Thyroid gland (tissue), 4 donors: Measurements from ENCODE around the gene DNAAF2. TPM values are rescaled to one million over a fixed set of nuclear protein-coding genes. Genes with fewer than 3 reads are reported as not detected.
A peak's percentile ranks its signal among the peaks of the same experiment; 100 is the strongest.
"Not testable (repeated sequence)": the region's sequence is repeated elsewhere in the genome, so short reads cannot be mapped to it uniquely, and the experiment has no call there.

ENCODE experiments used
- DNase-seq, 2 donors: peaks; one replicate each; pipeline ENCODE4 v3.0.0-alpha.2; 2019
- H3K27ac ChIP-seq, 3 donors: fragments of 200-600 bp; sonication (generic); 1 replicate in 2 of 3; 2 replicates in 1 of 3; pipeline ENCODE4 v1.5.1; 2016 to 2019; ENCODE audit warnings: mild to moderate bottlenecking in 1 of 3, moderate library complexity in 1 of 3
- H3K27me3 ChIP-seq: fragments of 200-600 bp; sonication (generic); one replicate; pipeline ENCODE4 v1.5.1; 2019
- H3K36me3 ChIP-seq, 2 donors: fragments of 200-600 bp; sonication (generic); one replicate each; pipeline ENCODE4 v1.5.1; 2016 to 2019
- H3K4me1 ChIP-seq, 2 donors: fragments of 200-600 bp; sonication (generic); one replicate each; pipeline ENCODE4 v1.5.1; 2017 to 2019
- H3K4me3 ChIP-seq, 3 donors: fragments of 200-600 bp; sonication (generic); replicated peaks in 1 of 3; 1 replicate in 2 of 3; 2 replicates in 1 of 3; pipeline ENCODE4 v1.5.1; 2016; ENCODE audit warnings: mild to moderate bottlenecking in 1 of 3
- H3K9me3 ChIP-seq: fragments of 200-600 bp; sonication (generic); one replicate; pipeline ENCODE4 v1.5.1; 2017
- POLR2A ChIP-seq, 2 donors: fragments of 450-650 bp; IDR thresholded peaks; one replicate each; pipeline ENCODE4 v1.6.1; 2017; ENCODE audit warnings: antibody characterized with exemption in 2 of 2, mild to moderate bottlenecking in 2 of 2, moderate library complexity in 1 of 2
- WGBS, 2 donors: methylation state at CpG; one replicate each; pipeline ENCODE4 v1.1.5; 2017; 5-methylcytosine and 5-hydroxymethylcytosine counted together
- intact Hi-C: fragments of 100-400 bp; cut with DNase I; formaldehyde crosslinking; loops from one replicate; pipeline ENCODE4 v1.15.1; 2023
- total RNA-seq, 4 donors: library from RNA; depleted of rRNA; stranded (reverse); fragments of >200 nt; gene quantifications; one replicate each; pipeline ENCODE4 v1.2.3, GENCODE V29; 2016
- TF ChIP-seq, protein P1 (sequence below), 6 experiments: fragments of 200-600 bp in 3 of 6; fragments of 450-650 bp in 3 of 6; sonication (generic) in 3 of 6; IDR thresholded peaks; one replicate each; pipeline ENCODE4 v1.5.1; 2016 to 2019; ENCODE audit warnings: antibody characterized with exemption in 6 of 6, mild to moderate bottlenecking in 2 of 6, inconsistent platforms in 1 of 6, moderate library complexity in 1 of 6

DNAAF2 gene
- total RNA-seq, 4 donors from 2014 or later = 5.6 to 15.3 (median 11.5) TPM

DNA sequence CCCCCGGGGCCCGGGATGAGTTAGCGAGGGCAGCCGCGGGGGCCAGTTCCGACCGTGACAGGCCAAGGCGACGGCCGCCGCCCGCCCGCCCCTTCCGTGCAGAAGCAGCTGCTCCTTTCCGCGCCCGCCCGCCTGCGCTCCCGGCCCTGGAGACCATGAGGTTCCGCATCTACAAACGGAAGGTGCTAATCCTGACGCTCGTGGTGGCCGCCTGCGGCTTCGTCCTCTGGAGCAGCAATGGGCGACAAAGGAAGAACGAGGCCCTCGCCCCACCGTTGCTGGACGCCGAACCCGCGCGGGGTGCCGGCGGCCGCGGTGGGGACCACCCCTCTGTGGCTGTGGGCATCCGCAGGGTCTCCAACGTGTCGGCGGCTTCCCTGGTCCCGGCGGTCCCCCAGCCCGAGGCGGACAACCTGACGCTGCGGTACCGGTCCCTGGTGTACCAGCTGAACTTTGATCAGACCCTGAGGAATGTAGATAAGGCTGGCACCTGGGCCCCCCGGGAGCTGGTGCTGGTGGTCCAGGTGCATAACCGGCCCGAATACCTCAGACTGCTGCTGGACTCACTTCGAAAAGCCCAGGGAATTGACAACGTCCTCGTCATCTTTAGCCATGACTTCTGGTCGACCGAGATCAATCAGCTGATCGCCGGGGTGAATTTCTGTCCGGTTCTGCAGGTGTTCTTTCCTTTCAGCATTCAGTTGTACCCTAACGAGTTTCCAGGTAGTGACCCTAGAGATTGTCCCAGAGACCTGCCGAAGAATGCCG lies 13.7 kb downstream of the DNAAF2 start:
- Histone ChIP-seq H3K27ac (peak overlapping the region; percentile 68 to 86 (median 77)), H3K9me3 (no peaks in the 10 kb centered on the region), H3K36me3 (peaks cover 6 to 16% of the 10 kb centered on the region in 2 donors), H3K27me3 (no peaks in the 10 kb centered on the region), H3K4me1 (peaks cover 28 to 35% of the 10 kb centered on the region in 2 donors), H3K4me3 (peak overlapping the region; percentile 57 to 70 (median 67))
- intact Hi-C loops = no loop called here
- 5 to 12% methylated on average over 9 to 26 of the region's 65 CpGs for WGBS, 2 donors
- TF ChIP-seq POLR2A (IDR thresholded peaks at IDR 0.05) = no peak
- TF ChIP-seq, protein P1, sequence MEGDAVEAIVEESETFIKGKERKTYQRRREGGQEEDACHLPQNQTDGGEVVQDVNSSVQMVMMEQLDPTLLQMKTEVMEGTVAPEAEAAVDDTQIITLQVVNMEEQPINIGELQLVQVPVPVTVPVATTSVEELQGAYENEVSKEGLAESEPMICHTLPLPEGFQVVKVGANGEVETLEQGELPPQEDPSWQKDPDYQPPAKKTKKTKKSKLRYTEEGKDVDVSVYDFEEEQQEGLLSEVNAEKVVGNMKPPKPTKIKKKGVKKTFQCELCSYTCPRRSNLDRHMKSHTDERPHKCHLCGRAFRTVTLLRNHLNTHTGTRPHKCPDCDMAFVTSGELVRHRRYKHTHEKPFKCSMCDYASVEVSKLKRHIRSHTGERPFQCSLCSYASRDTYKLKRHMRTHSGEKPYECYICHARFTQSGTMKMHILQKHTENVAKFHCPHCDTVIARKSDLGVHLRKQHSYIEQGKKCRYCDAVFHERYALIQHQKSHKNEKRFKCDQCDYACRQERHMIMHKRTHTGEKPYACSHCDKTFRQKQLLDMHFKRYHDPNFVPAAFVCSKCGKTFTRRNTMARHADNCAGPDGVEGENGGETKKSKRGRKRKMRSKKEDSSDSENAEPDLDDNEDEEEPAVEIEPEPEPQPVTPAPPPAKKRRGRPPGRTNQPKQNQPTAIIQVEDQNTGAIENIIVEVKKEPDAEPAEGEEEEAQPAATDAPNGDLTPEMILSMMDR (IDR thresholded peaks at IDR 0.05) = no peak
- DNase-seq = peak; percentile 66 to 67

DNA sequence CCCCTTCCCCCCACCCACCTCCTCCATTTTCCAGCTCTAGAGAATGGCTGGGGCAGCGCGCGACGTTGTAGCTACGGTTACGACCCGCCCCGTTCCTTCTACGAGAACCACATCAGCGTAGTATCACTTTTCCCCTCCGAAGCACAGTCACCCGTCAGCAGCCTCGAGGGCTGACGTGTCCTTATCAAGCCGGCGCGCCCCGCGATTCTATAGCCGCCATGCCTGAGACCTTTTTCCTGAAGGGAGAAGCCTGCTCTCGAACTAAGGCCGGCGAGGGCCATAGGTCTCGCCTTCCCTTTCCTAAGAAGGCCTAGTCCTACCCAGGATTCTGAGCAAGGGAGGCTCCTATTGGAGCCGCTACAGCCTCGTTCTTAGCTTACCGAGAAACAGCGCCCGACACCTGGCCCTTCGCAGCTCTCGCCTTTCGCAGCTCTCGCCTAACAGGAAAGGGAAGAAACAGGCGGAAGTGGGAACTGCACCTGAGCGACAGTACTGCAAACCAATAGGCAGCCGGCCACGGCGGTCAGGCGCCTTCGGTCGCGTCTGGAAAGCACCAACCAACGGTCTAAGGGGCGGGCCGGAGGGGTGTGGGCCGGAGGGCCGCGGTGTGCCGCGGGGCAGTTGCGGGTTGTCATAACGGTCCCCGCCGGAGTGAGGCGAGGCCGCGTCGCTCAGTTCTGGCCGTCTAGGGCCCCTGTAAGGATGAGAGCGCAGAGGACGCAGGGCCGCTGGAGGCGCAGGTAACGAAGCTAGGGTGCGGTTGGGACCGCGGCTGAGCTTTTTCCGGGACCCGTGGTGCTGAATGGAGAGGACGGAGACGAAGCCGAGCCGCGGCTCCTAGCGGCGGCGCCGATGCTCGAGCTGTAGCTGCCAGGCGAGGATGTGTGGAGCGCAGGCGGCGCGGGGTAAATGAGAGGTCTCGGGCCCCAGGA lies 14.6 kb downstream of the DNAAF2 start, which contains the start of the genes MGAT2 and RPL36AL:
Gene MGAT2, plus strand, starts transcription at position 618 of the 932 bp plus-strand sequence. CDS start 470 bp downstream, outside the sequence.
Gene RPL36AL, minus strand, starts transcription at position 445 of the 932 bp plus-strand sequence. CDS start 1,522 bp downstream, outside the sequence.
- peaks cover 28 to 35% of the 10 kb centered on the region in 2 donors for H3K4me1 ChIP-seq
- H3K4me3 ChIP-seq = peak within 1 kb of the TSS; percentile 67 to 87 (median 70)
- intact Hi-C loops = no loop called here
- peak within 1 kb of the TSS; percentile 68 to 86 (median 77) for H3K27ac ChIP-seq
- no peaks in the 10 kb centered on the region for H3K9me3 ChIP-seq
- peaks cover 6 to 16% of the 10 kb centered on the region in 2 donors for H3K36me3 ChIP-seq
- DNase-seq = peak; percentile 98
- 0 to 1% methylated on average over 39 to 40 of the region's 85 CpGs for WGBS, 2 donors
- no peaks in the 10 kb centered on the region for H3K27me3 ChIP-seq
- TF ChIP-seq, protein P1 (IDR thresholded peaks at IDR 0.05) = peak in 2 of 6 experiments; percentile 22 to 38
- TF ChIP-seq POLR2A (IDR thresholded peaks at IDR 0.05) = peak; percentile 35 to 96

DNA sequence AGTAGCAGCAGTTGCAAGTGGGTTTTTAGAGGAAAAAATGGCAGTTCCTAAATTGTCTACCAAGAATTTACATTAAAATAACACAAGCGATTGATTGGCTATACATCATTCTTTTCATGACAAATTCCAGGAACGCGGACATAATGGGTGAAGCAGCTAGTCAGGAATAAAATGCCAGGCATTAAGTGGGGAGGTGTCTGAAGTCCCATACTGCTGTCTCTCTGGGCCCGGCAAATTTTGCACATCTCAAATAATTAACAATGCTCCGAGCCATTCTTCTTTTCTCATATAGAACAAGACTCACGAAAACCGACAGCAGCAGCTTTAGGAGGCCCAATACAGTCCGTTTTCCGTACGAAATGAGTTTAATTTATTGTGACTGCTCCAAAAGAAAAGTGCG lies 15.3 kb downstream of the DNAAF2 start:
- peaks cover 28 to 35% of the 10 kb centered on the region in 2 donors for H3K4me1 ChIP-seq
- H3K27ac ChIP-seq = peak overlapping the region in 2 of 3 donors; percentile 77 to 86
- no peaks in the 10 kb centered on the region for H3K27me3 ChIP-seq
- H3K36me3 ChIP-seq = peaks cover 6 to 16% of the 10 kb centered on the region in 2 donors
- WGBS, 2 donors = 1% methylated on average over 11 of the region's 11 CpGs
- DNase-seq = no peak
- no peaks in the 10 kb centered on the region for H3K9me3 ChIP-seq
- TF ChIP-seq POLR2A (IDR thresholded peaks at IDR 0.05) = no peak
- TF ChIP-seq, protein P1 (IDR thresholded peaks at IDR 0.05) = no peak
- H3K4me3 ChIP-seq = peak overlapping the region; percentile 49 to 87 (median 67)
- intact Hi-C loops = no loop called here

DNA sequence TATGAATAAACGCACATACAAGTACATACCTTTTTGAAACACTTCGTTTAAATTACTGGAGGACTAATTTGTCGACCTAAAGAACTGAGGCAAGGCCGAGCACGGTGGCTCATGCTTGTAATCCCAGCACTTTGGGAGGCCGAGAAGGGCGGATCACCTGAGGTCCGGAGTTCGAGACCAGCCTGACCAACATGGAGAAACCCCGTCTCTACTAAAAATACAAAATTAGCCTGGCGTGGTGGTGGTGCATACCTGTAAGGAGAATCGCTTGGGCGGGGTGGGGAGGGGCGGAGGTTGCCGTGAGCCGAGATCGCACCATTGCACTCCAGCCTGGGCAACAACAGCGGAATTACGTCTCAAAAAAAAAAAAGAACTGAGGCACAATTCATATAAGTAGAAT lies 15.8 kb downstream of the DNAAF2 start:
- Histone ChIP-seq H3K4me3 (peak overlapping the region in 1 of 3 donors; percentile 67), H3K4me1 (peaks cover 28 to 33% of the 10 kb centered on the region in 2 donors), H3K36me3 (peaks cover 6 to 16% of the 10 kb centered on the region in 2 donors)
- H3K9me3 ChIP-seq, H3K27ac ChIP-seq, intact Hi-C loops, DNase-seq, H3K27me3 ChIP-seq: not testable (repeated sequence)
- WGBS, 2 donors = 64 to 65% methylated on average over 18 to 19 of the region's 19 CpGs

DNA sequence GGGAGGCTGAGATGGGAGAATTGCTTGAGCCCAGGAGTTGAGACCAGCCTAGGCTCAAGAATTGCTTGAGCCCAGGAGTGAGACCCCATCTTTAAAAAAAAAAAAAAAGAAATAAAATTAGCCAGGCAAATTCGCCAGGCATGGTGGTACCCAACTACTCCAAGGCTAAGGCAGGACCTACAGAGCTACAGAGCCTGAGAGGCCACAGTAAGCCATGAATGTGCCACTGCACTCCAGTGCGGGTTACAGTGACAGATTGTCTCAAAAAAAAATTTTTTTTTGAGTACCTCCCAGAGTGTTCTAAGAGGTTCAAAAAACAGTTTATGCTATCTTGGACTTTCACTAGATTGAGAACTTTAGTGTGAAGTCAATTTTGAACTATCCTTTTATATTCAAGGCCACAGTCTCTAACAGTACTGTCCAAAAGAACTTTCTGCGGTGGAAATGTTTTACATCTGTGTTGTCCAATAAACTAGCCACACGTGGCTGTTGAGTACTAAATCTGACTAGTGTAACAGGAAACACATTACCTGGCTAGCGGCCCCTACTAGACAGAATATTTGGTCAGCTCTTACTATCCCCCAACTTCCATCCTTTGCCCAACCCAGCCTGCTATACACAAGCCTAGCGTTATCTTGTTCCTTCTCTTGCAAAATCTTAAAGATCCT lies 17.1 kb downstream of the DNAAF2 start:
- Histone ChIP-seq H3K9me3 (no peaks in the 10 kb centered on the region), H3K4me1 (peaks cover 18 to 20% of the 10 kb centered on the region in 2 donors), H3K36me3 (peaks cover 6 to 16% of the 10 kb centered on the region in 2 donors), H3K27ac (no peak overlapping the region), H3K27me3 (no peaks in the 10 kb centered on the region), H3K4me3 (no peak overlapping the region)
- no peak for DNase-seq
- TF ChIP-seq, protein P1 (IDR thresholded peaks at IDR 0.05) = no peak
- TF ChIP-seq POLR2A (IDR thresholded peaks at IDR 0.05) = no peak
- intact Hi-C loops = no loop called here
- WGBS, 2 donors = 89 to 94% methylated on average over 6 of the region's 6 CpGs
